Stomach (tissue), 4 donors: Measurements from ENCODE around the gene PIP4K2B.

Source experiments
- POLR2A ChIP-seq, 4 donors: fragments of 450-650 bp; IDR thresholded peaks; one replicate each; pipeline ENCODE4 v1.6.1; 2016; ENCODE audit warnings: antibody characterized with exemption in 4 of 4, control low read depth in 2 of 4, mild to moderate bottlenecking in 1 of 4, moderate library complexity in 1 of 4
- TF ChIP-seq, protein P1 (sequence below), 7 experiments: fragments of 450-650 bp in 4 of 7; fragments of 200-600 bp in 3 of 7; sonication (generic) in 3 of 7; IDR thresholded peaks; one replicate each; pipeline ENCODE4 v1.5.1; 2016 to 2019; ENCODE audit warnings: antibody characterized with exemption in 7 of 7, control low read depth in 2 of 7, mild to moderate bottlenecking in 1 of 7

DNA sequence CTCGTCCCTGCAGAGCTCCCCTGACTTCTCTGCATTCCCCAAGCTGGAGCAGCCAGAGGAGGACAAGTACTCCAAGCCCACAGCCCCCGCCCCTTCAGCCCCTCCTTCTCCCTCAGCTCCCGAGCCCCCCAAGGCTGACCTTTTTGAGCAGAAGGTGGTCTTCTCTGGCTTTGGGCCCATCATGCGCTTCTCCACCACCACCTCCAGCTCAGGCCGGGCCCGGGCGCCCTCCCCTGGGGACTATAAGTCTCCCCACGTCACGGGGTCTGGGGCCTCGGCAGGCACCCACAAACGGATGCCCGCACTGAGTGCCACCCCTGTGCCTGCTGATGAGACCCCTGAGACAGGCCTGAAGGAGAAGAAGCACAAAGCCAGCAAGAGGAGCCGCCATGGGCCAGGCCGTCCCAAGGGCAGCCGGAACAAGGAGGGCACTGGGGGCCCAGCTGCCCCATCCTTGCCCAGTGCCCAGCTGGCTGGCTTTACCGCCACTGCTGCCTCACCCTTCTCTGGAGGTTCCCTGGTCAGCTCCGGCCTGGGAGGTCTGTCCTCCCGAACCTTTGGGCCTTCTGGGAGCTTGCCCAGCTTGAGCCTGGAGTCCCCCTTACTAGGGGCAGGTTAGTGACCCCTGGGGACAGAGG is 82.9 kb downstream of the PIP4K2B start:
- TF ChIP-seq, protein P1, sequence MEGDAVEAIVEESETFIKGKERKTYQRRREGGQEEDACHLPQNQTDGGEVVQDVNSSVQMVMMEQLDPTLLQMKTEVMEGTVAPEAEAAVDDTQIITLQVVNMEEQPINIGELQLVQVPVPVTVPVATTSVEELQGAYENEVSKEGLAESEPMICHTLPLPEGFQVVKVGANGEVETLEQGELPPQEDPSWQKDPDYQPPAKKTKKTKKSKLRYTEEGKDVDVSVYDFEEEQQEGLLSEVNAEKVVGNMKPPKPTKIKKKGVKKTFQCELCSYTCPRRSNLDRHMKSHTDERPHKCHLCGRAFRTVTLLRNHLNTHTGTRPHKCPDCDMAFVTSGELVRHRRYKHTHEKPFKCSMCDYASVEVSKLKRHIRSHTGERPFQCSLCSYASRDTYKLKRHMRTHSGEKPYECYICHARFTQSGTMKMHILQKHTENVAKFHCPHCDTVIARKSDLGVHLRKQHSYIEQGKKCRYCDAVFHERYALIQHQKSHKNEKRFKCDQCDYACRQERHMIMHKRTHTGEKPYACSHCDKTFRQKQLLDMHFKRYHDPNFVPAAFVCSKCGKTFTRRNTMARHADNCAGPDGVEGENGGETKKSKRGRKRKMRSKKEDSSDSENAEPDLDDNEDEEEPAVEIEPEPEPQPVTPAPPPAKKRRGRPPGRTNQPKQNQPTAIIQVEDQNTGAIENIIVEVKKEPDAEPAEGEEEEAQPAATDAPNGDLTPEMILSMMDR (IDR thresholded peaks at IDR 0.05): no peak
- TF ChIP-seq POLR2A (IDR thresholded peaks at IDR 0.05): no peak
